OCI-LY3 (cell line): ENCODE data around the gene NOS1AP.

Experiments
- CTCF ChIP-seq: fragments of 200-600, 300-600 bp; sonication (generic); IDR thresholded peaks from 2 replicates; pipeline ENCODE4 v1.5.1; 2014; ENCODE audit warnings: antibody characterized with exemption, low read length, low read depth
- EZH2phosphoT487 ChIP-seq: fragments of 200-600 bp; shearing (Covaris generic); IDR thresholded peaks from 2 replicates; pipeline ENCODE4 v1.6.1; 2018; ENCODE audit warnings: antibody characterized with exemption, mixed run types, low read depth

GRCh38 chr1:162236201-162236600 is 166.7 kb downstream of the NOS1AP start:
- TF ChIP-seq EZH2phosphoT487 (no peak), CTCF (no peak)
